ENCODE results near the gene RTN4RL1.

Gene RTN4RL1, protein sequence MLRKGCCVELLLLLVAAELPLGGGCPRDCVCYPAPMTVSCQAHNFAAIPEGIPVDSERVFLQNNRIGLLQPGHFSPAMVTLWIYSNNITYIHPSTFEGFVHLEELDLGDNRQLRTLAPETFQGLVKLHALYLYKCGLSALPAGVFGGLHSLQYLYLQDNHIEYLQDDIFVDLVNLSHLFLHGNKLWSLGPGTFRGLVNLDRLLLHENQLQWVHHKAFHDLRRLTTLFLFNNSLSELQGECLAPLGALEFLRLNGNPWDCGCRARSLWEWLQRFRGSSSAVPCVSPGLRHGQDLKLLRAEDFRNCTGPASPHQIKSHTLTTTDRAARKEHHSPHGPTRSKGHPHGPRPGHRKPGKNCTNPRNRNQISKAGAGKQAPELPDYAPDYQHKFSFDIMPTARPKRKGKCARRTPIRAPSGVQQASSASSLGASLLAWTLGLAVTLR

DNA sequence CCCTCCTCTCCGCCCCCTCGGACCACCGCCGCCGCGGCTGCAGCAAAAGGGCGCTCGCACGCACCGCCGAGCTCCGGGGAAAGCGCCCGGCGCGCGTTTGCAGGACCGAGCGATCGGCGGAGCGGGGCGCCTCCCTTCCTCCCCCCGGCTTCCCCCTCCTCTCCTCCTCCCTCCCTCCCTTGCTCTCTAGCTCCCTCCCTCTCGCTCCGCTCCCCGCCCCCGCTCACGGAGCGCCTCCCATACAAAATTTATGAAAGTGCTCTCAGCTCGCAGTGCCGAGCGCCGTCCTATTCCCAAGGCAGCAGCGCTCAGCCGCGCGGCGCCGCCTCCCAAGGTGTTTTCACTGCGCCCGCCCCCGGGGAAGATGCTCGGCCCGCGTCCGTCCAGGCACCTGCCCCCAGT, at the start of gene RTN4RL1:
Gene RTN4RL1, minus strand, starts transcription at position 115 of the 402 bp plus-strand sequence. CDS start 469 bp downstream, outside the sequence.
- peak; percentile 64 for DNase-seq (ENCODE audit: low read depth)

DNA sequence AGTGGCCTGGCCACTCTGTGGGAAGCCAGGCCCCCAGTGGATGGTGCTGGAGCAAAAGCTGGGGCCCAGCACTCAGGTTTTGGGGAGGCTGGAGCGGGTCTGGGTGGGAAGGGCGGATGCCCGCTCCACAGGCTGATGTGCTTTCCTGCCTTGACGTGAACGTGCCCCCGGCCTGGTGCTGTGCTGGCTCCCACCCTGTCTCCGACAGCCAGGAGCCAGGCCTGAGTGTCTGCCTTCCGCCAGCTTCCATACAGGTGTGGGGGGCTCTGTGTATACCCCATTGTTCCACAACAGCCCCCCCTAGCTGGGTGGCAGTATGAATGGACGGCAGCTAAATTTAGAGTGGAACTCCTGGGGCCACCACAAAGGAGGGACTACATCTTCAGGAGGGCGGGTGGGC, 49.8 kb upstream of the RTN4RL1 start:
- DNase-seq (ENCODE audit: low read depth) = no peak

DNA sequence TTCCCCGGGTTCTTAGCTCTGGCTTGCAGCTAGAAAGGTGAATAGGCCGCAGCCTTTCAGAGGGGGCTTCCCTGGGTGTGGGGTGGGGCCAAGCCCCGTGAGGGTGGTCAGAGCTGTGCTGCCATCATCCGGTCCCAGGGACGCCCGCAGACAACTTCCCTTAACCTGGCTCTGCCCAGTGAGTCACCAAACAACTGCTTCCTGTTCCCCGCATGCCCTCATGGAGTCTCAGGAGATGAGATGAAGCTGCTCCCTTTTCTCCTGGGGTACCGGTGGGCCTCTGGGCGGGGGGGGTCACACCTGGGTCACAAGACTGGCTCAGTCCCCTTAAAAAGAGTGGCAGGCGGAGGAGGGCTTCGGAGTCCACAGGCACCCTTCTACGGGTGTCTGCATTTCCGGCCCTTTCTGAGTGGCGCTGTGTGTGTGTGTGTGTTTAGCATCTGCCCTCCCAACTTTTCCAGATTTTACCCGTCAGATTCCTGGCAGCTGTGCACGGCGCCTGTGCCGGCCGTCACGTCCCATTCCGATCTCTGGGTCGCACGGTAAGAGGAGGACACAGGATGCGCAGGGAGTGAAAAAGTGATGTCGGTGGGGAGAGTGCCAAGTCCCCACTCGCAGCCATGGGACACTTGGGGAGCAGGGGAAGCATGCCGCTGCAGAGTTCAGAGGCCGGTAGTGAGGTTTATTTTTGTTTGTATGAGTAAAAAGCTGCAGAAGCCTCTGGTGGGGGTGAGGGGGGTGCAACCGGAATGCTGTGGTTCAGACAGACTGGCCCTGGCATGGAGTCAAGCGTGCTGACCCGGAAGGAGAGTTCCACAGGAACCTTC, 46.5 kb upstream of the RTN4RL1 start:
- DNase-seq (ENCODE audit: low read depth) = no peak

DNA sequence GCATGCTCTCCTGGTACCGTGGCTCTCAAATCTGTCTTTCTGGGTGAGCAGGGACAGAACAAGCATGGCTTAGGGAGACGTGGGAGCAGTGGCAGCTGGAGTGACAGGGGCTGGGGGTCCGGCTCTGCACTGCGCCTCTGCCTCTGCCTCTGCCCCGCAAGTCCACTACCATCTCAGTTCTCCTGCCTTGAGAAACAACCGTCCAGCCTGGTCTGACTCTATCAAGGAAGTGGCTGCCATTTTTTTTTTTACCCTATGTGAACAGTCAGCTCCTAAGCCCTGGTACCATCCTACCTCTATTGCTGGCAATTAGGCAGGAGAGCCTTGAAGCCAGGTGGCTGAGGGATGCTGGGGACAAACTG, 45.9 kb upstream of the RTN4RL1 start:
- DNase-seq (ENCODE audit: low read depth) = no peak

DNA sequence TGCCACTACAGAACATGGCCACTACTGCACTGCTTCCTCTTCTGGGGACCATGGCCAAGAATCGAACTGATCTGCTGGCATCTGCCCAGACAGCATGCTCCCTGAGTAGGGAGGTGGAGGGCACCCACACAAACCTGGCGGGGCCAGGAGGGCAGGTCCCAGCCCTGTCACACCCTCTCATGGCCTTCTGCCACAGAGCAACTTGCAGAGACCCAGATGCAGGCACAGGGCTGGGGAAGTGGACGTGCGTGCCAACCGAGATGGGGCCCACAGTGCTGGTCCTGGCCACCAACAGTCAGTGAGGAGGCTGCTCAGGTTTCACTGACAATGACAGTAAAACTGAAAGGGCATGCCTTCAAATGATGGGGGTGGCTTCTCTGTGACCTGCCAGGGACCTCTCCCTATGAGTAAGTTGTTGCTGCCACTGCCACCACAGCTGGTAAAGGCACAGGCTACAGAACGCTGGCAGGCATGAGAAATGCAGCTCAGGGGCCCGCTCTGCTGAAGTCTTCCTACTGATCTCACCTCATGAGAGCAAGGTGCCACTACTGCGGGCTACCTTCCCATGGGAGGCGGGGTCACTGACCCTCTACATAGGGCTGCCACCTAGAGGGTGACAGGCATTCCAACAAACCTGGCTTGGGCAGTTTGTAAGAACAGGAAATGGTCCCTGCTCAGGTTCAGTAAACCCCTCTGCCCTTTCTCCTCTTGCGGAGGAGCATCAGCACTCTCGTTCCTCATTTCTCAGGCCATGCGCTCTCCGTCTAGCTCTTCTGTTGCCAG, 45.3 kb upstream of the RTN4RL1 start:
- peak; percentile 49 for DNase-seq (ENCODE audit: low read depth)

DNA sequence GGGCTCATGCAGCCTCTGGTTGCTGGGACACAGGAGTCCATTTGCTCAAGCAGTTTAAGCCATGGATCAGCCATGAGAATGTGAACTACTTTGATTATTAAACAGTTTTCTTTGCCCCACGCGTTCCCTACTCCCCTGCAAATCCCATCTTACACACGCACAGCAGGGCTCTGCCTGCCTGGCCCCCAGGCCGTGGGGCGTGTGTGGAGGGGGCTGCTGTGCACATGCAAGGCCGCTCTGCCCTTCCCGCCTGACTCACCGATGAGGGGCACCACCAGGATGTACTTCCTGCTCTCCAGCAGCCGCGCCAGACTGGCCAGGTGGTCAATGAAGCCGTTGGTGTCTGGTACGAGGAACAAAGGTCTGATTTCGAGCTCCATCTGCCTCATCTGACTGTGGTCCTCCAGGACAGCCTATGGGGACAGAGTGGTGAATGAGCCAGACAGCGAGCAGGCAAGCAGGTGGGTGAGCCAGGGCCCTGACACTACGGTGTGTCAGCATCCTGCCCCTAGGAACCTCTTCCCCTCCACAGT, 43.5 kb upstream of the RTN4RL1 start:
- DNase-seq (ENCODE audit: low read depth) = no peak

DNA sequence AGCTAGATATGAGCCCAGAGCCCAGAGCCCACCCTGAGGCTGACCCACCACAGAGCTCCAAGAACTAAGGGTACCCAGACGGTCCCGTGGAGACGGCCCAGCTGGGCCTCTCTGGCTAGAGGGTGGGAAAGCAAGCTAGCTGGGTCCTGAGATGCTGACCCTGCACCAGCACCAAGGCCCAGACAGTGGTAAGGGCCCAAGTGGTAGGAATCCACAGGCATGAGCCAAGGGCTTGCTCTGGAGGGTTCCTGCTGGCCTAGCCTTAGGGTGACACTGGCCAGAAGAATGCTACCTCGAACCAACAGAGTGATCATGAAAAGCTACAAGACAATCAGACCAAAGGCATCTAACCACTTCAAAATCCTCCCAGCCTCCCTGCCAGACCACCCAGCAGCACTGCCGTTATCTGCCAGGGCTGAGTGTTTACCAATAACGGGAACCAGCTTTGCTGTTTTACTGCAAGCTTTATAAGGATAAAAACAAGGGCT, 42.9 kb upstream of the RTN4RL1 start:
- no peak for DNase-seq (ENCODE audit: low read depth)

DNA sequence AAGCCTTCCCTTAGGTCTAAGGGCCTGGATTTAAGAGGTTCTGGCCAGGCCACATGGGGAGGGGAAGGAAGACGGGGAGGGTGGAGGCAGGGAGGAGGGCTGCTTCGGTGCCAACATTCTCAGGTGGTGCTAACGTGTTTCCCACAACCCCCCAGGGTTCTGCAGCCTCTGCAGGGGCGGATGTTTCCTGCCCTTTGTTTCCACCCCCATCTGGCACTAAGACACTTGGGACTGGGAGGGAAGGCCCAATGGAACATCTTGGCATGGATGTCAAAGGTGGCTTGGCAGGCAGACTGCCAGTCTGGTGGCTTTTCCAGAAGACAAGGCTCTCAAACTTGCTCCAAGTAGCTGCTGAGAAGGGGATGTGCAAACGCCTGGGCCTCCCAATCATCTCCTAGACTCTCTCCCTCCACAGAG, 42.5 kb upstream of the RTN4RL1 start:
- no peak for DNase-seq (ENCODE audit: low read depth)

DNA sequence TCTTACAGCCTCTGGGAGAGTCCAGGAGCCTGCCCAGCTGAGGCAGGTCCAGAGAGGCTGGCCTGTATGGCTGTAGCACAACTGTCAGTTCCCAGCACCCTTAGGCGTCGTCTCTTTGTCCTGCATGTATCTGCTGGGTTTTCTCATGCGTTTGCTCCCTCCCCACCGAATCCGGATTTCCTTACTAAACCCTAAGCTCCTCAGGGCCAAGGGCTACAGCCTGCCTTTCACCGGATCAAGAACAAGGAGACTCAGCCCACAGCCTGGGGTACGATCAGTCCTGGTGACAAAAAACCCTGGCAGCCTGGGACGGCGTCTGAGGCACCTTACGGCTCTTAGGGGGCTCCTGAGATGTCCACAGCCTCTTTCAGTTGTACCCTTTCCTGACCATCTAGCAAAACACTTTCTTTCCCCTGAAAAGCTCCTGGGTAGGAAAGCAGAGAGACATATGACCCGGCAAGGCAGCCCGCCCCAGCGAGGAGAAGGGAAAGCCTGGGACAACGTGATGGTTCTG, 42.0 kb upstream of the RTN4RL1 start:
- DNase-seq (ENCODE audit: low read depth) = no peak

DNA sequence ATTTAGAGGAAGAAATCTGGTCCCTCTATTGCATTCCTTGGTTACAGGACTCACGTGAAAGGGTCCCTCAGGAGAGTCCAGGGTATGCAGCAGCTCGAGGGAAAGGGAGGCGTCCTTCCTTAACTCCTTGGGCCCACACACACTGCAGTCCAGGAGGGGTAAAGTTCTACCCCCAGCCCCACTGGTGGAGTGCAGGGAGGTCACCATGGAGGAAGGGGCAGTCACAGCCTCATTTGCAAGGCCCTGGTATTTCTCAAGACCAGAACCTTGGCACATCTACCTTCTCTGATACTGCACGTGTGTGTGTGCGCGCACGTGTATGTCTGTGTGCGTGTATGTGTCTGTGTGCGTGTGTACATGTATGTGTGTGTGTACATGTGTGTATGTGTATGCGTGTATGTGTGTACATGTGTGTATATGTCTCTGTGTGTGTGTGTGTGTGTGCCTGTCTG, 40.8 kb upstream of the RTN4RL1 start:
- no peak for DNase-seq (ENCODE audit: low read depth)

DNA sequence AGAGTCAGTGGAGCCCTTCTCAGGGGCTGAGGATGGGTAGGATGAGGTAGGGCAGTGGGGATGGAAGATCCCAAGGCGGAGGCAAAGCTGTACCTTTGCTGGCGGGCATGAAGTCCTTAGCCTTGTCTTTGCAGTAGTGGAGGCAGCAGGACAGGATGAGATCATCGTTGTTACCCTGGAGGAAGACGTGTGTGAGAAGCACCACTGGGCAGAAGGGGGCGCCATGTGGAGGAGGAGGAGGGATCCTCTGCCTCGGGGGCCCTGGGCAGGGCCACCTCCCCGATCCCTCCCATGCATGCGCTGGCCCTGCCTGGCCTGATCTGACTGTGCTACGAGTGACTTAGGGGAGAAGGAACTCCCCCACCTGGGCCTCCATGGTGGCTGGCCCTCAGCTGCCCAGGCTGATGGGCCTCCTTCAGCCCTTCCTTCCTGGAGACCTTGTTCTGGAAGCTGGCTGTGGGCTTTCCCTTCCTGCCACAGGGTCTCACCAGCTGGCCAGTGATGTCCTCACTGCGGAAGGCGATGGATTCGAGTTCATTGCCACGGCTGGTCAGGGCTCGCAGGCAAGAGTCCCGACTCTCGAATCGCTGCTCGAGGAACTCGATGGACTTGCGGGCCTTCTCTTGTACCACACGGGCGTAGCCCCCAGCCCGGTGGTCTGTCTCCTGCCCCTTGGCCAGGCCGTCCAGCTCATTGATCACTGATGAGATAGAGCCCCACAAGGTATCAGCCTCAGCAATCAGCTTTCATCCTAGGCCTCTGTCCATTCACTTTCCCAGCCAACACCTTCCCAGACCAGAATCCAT, 40.0 kb upstream of the RTN4RL1 start:
- peak; percentile 41 for DNase-seq (ENCODE audit: low read depth)

DNA sequence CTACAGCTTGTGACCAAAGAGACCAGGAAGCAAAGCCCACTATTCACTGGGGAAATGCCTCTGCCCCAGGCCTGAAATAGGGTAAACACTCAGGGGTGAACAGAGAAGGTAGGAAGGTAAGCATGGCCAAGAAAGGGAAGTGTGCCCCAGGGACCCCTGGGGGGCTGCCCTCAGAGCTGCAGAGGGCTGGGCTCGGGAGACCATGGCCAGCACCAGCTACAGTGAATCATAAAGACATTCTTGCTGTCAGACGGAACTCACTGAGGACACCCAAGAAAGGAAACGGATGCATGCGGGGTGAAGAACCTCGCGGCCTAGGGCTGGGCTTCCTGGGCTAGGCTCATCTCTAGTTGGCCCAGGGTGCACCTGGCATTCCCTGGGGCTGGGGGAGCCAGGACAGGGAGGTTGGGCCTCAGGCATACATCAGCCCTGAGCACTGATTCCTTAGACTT, 39.4 kb upstream of the RTN4RL1 start:
- no peak for DNase-seq (ENCODE audit: low read depth)

DNA sequence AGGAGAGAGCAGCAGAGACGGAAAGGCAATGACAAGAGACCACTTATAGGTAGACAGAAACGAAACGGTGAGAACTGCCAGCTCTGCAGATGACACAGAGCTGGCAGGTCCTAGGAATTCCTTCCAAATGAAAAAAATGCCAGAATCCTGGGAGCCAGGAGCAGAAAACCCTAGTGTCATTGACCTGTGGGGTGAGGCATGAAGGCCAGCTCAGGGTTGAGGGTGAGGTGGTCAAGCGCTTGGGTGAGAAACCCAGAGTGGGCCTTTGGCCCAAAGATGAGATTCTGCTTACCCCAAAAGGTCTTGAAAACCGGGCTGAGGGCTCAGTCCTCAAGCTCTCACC, 39.0 kb upstream of the RTN4RL1 start:
- DNase-seq (ENCODE audit: low read depth) = no peak

DNA sequence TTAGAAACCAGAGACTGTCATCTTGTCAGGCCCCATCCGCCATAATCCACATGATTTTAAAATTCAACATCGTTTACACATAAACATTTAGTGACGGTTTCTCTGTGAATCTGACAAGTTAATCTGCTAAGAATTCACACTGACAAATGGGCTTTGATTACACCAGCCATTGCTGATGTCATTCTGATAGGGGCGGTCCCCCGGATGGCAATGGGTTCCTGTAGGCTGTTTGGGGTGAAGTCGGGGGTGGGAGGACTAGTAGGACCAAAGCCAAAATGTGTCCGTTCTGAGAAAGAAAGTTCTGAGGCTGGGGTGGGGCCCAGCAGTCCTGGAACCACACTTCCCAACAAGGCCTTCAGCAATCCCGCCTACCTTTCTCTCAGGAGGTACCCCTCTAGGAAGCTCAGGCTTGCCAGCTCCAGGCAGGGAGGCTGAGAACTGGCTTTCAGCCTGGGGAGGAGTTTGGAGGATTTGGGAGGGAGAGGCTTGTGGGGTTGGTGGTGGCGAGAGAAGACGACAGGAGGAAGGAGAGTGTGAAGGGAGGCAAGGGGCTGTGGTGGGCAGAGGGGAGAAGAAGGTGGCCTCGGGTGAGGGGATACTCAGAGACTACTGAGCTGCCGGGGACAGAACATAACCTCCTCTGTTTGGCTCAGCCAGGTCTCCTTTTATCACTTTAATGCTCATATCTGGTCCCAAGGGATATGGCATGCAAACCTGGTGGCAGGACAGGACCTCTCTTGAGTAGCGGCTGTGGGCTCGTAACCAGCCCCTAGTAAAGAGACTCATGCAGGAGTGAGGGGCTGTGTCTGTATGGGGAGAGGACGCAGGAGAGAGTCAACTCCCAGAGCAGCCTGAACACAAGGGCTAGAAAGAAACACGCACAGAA, 38.4 kb upstream of the RTN4RL1 start:
- DNase-seq (ENCODE audit: low read depth) = no peak

DNA sequence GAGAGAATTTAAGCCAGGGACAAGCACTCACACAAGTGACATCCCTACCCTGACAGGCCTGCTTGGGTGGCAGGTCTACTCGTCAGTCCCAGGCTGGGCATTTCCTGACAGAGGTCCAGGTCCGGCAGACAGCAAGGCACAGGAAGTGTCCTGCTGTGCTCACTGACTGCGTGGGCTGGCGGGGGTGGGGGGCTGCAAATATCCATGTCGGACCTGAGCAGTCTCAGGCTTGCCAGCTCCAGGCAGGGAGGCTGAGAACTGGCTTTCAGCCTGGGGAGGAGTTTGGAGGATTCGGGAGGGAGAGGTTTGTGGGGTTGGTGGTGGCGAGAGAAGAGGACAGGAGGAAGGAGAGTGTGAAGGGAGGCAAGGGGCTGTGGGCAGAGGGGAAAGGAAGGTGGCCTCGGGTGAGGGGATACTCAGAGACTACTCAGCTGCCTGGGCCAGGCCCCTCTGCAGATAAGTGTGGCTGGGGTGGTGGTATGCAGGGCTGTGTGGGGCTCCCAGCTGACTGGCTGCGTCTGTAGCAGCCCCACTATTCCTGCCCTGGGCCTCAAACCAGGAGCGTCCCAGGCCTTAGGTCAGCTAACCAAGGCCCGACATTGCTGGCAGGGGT, 37.5 kb upstream of the RTN4RL1 start:
- no peak for DNase-seq (ENCODE audit: low read depth)

DNA sequence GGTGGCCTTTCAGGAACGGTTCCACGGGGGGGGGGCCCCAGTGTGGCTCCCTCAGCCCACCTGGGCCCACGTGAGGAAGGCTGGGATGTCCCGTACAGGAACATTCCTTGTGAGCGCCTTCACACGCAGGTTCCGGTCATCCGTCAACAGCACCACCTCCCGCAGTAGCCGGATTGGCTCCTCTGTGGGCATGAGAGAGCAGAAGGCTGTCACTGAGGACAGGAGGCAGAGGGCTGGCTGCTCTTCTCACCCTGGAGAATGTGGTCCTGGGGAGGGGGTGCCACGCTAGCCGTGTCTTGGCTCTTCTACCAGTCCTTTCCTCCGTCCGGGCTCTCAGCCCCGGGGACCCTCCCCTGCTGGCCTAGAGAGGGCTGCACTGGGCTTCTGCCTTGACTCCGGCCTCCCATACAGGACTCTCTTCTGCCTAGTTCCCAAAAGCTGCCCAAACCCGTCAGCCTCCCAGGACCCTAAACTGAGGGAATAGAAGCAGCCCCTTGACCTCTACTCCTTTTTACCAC, 36.4 kb upstream of the RTN4RL1 start:
- DNase-seq (ENCODE audit: low read depth) = no peak

DNA sequence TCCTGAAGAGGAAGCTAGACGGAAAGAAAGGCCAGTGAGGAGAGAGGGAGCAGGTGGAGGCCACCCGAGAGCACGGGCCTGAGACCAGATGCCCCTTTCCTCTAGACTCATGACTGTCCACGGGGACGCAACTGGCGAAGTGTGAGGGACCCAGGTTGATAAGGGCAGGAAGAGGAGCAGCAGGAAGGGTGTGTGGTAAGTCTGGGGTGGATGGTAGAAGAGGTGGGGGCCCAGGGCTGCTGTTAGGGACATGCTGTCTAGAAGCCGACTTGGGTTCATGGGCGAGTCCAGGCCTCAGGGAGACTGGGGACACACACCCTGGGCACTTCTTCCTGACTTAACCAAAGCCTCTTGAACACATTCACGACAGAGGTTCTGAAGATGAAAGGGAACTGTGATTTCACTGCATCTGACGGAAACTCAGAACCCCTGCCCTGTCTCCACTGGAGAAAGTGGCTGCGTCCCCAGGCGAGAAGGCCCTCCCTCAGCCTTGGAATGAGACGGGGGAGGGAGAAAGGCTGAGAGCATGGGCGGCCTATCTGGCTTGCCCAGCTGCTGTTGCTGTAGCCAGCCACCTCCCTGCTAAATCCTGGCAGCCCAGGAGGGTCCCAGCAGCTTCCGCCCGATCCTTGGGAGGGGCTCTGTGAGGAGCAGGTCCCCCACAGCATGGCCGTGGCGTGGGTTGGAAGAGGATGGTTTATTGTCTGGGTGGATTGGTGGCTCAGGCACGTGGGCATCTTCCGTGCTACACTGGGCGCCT, 35.7 kb upstream of the RTN4RL1 start:
- DNase-seq (ENCODE audit: low read depth) = no peak

DNA sequence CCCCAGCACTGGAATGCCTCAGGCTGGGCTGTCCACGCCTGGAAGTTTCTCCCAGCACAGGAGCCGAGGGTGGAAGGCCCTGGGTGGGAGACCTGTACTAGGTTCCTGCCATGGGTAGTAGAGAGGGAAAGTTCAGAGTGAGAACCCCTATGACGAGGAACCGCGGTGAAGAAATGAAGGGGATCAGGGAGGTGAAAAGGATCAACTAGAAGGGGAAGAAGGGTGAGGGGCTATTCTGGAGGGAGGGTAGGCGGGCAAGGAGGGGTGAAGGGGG, 35.2 kb upstream of the RTN4RL1 start:
- no peak for DNase-seq (ENCODE audit: low read depth)
